Motor neuron (in vitro differentiated cells): Measurements from ENCODE around the gene ANGPTL8. TPM values are rescaled to one million over a fixed set of nuclear protein-coding genes. Genes with fewer than 3 reads are reported as not detected.

ENCODE experiments used
- ATAC-seq, 8 experiments: fragments of 200-7000 bp; cut with Tn5 transposase; replicated peaks in 6 of 8; 2 replicates each; pipeline ENCODE4 v1.8.0; 2021; ENCODE audit warnings: mild to moderate bottlenecking in 8 of 8, moderate library complexity in 8 of 8
- H3K27ac ChIP-seq, 2 donors: fragments of 250-450 bp; sonication (Bioruptor Pico); 2 replicates each; pipeline ENCODE4 v1.9.0; 2021; ENCODE audit warnings: antibody characterized with exemption in 2 of 2, mild to moderate bottlenecking in 2 of 2, moderate library complexity in 1 of 2
- H3K4me1 ChIP-seq, 2 donors: fragments of 250-450 bp; sonication (Bioruptor Pico); replicated peaks in 1 of 2; 2 replicates each; pipeline ENCODE4 v1.6.1; 2021; ENCODE audit warnings: antibody characterized with exemption in 2 of 2, mild to moderate bottlenecking in 2 of 2, moderate library complexity in 1 of 2
- H3K4me3 ChIP-seq, 5 donors: fragments of 250-450 bp; sonication (Bioruptor Pico); 2 replicates each; pipeline ENCODE4 v1.9.0; 2021; ENCODE audit warnings: antibody characterized with exemption in 5 of 5, mild to moderate bottlenecking in 5 of 5, moderate library complexity in 4 of 5
- WGBS, 10 experiments: fragments of 450-650 bp; shearing (Covaris generic); methylation state at CpG; one replicate each; pipeline ENCODE4 v1.0.0; 2022; 5-methylcytosine and 5-hydroxymethylcytosine counted together
- in situ Hi-C, 9 experiments: fragments of 400-800 bp; cut with MboI; loops; one replicate each; pipeline ENCODE4 v1.15.0; 2021; ENCODE audit warnings: low sequenced_read_pairs in 9 of 9, low pct_unique_long_range_greater_than_20kb in 2 of 9; ENCODE audit not compliant: unreplicated experiment in 9 of 9
- total RNA-seq, 8 experiments: library from RNA; unstranded; fragments of 300-600 nt; gene quantifications; 2 replicates each; pipeline versions ENCODE4 v1.2.3 to v1.2.4, GENCODE V29; 2022

ANGPTL8 gene
- total RNA-seq, 8 experiments from 2014 or later, result 0.49 to 0.85 TPM; not detected in 6

- Histone ChIP-seq H3K4me1 (no peaks in the 10 kb centered on the region), H3K4me3 (no peak overlapping the region), H3K27ac (no peak overlapping the region)
- 80 to 100% (median 90%) methylated on average over 1 to 4 of the region's 4 CpGs; no CpG with 5 or more reads in 4 of the 10 experiments for WGBS, 10 experiments
- ATAC-seq, result peak in 4 of 8 experiments; percentile 7 to 26 (median 22)
- in situ Hi-C loops, result no loop called here
Measured at GRCh38 chr19:11232555-11232954, 6.9 kb upstream of the ANGPTL8 start.

GRCh38 chr19:11233073-11233472 is 6.3 kb upstream of the ANGPTL8 start:
- ATAC-seq, result no peak
- WGBS, 10 experiments, result 100% methylated on average over 2 of the region's 15 CpGs; no CpG with 5 or more reads in 9 of the 10 experiments
- no peaks in the 10 kb centered on the region for H3K4me1 ChIP-seq
- H3K4me3 ChIP-seq, result no peak overlapping the region
- in situ Hi-C loops, result no loop called here
- no peak overlapping the region for H3K27ac ChIP-seq

DNA sequence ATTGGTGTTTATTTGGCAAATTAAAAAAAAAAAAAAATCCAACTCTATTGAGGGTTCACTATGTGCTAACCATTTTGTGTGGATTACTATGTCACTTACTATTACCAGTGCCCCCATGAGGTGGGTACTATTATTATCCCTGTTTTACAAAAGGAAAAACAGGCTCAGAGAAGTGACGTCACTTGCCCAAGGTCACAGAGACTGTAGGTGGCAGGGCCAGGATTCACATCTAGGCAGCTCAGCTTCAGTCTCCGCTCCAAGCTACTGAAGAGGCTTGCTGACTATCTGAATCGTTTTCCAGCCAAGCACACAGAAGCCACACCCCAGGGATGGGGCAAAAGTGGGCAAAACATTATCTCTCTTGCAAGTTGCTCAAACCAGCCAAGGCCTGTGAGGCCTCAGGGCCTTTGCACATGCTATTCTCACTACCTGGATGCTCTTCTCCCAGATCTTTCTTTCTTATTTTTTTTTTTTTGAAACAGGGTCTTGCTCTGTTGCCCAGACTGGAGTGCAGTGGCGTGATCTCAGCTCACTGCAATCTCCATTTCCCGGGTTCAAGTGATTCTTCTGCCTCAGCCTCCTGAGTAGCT is 4.8 kb upstream of the ANGPTL8 start:
- Histone ChIP-seq H3K27ac (no peak overlapping the region), H3K4me3 (no peak overlapping the region), H3K4me1 (no peaks in the 10 kb centered on the region)
- in situ Hi-C loops, result no loop called here
- no peak for ATAC-seq
- 55 to 100% (median 100%) methylated on average over 1 to 5 of the region's 5 CpGs for WGBS, 10 experiments

- peaks cover under 1 to 5% of the 10 kb centered on the region in 2 donors for H3K4me1 ChIP-seq
- 45 to 95% (median 68%) methylated on average over 1 to 4 of the region's 31 CpGs; no CpG with 5 or more reads in 4 of the 10 experiments for WGBS, 10 experiments
- H3K27ac ChIP-seq, result no peak overlapping the region
- no peak overlapping the region for H3K4me3 ChIP-seq
- in situ Hi-C loops, result no loop called here
- ATAC-seq, result peak in 2 of 8 experiments; percentile 6 to 33
Measured at GRCh38 chr19:11236324-11237301, 2.8 kb upstream of the ANGPTL8 start.

DNA sequence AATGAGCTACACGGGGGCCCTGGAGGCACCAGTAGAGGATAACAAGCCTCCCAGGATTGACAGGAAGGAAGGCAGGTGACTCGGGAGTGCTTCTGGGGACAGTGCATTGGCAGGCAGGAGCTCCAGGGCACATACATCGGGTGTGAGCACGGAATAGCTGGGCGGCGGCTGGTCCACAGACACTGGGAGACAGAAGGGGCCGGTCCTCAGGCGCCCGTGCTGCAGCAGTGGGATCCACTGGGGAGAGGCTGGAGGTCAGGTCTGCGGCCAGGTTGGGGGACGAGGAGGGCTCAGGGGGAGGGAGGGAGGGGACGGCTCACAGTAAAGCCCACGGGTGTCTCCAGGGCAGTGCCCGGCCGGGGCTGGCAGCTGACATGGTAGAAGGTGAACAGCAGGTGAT is 2.1 kb upstream of the ANGPTL8 start:
- H3K4me3 ChIP-seq, result no peak overlapping the region
- WGBS, 10 experiments, result 29 to 88% (median 55%) methylated on average over 1 of the region's 15 CpGs; no CpG with 5 or more reads in 6 of the 10 experiments
- peak in 1 of 8 experiments; percentile 13 for ATAC-seq
- peaks cover 8 to 12% of the 10 kb centered on the region in 2 donors for H3K4me1 ChIP-seq
- in situ Hi-C loops, result no loop called here
- H3K27ac ChIP-seq, result no peak overlapping the region

DNA sequence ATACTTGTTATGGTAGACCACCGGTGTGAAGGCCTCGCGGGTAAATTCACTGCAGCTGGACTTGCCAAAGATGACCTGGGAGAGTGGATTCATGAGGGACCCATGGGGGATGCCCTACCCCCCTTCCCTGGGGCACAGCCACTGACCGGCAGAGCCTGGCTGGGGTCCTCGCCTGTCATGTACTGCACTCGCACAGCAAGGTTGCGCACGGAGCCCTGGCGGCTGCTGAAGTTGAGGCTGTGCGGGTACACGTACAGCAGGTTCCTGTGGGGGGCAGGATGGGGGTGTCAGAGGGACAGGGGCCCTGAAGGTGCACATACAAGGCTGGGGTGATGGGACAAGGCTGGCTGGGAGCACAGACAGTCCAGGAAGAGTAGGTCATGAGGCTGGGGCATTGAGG is 1.4 kb upstream of the ANGPTL8 start:
- 100% methylated on average over 1 of the region's 11 CpGs; no CpG with 5 or more reads in 9 of the 10 experiments for WGBS, 10 experiments
- in situ Hi-C loops, result no loop called here
- ATAC-seq, result no peak
- H3K27ac ChIP-seq, result no peak overlapping the region
- H3K4me1 ChIP-seq, result peaks cover 8 to 20% of the 10 kb centered on the region in 2 donors
- H3K4me3 ChIP-seq, result no peak overlapping the region

- Histone ChIP-seq H3K4me3 (no peak overlapping the region), H3K27ac (no peak overlapping the region), H3K4me1 (peaks cover 8 to 26% of the 10 kb centered on the region in 2 donors)
- ATAC-seq, result no peak
- in situ Hi-C loops, result no loop called here
- 89 to 100% (median 96%) methylated on average over 1 to 5 of the region's 6 CpGs; no CpG with 5 or more reads in 1 of the 10 experiments for WGBS, 10 experiments
Measured at GRCh38 chr19:11238781-11239376, 540 bp upstream of the ANGPTL8 start.

GRCh38 chr19:11240008-11240444 is 607 bp downstream of the ANGPTL8 start:
- Histone ChIP-seq H3K4me1 (peaks cover 8 to 26% of the 10 kb centered on the region in 2 donors), H3K4me3 (no peak overlapping the region), H3K27ac (no peak overlapping the region)
- 93 to 100% (median 100%) methylated on average over 1 to 5 of the region's 8 CpGs; no CpG with 5 or more reads in 4 of the 10 experiments for WGBS, 10 experiments
- in situ Hi-C loops, result no loop called here
- no peak for ATAC-seq

- Histone ChIP-seq H3K4me3 (no peak overlapping the region), H3K4me1 (peaks cover 8 to 26% of the 10 kb centered on the region in 2 donors), H3K27ac (peak overlapping the region; percentile 2 to 77)
- in situ Hi-C loops, result no loop called here
- WGBS, 10 experiments, result 63 to 100% (median 100%) methylated on average over 1 to 3 of the region's 11 CpGs; no CpG with 5 or more reads in 5 of the 10 experiments
- ATAC-seq, result peak in 5 of 8 experiments; percentile 10 to 59 (median 32)
Measured at GRCh38 chr19:11242025-11242424, 2.6 kb downstream of the ANGPTL8 start.

GRCh38 chr19:11242864-11243797 is 3.7 kb downstream of the ANGPTL8 start:
- Histone ChIP-seq H3K4me3 (peak overlapping the region in 2 of 5 donors; percentile 3 to 16), H3K4me1 (peaks cover 8 to 26% of the 10 kb centered on the region in 2 donors), H3K27ac (no peak overlapping the region)
- ATAC-seq, result peak; percentile 84 to 94 (median 88)
- in situ Hi-C loops, result no loop called here
- WGBS, 10 experiments, result 9 to 100% (median 51%) methylated on average over 1 to 17 of the region's 48 CpGs; no CpG with 5 or more reads in 4 of the 10 experiments

DNA sequence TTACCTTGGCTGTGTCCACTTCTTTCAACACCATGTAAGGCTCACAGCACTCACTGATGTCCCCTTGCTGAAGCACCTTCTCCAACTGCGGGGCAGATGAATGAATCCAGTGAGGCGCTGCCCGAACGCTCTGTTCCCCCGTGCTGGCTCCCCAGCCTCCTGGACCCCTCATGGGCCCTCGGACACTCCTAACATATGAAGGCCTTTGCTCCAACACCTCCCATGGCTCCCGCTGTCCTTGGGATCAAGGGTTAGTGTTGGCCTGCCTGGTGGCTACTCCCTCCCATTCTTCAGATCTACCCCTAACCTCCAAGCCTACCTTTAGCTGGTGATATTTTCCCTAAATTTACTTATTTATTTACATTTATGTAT is 4.4 kb downstream of the ANGPTL8 start:
- WGBS, 10 experiments, result 72 to 100% (median 94%) methylated on average over 1 to 6 of the region's 7 CpGs; no CpG with 5 or more reads in 7 of the 10 experiments
- peak in 1 of 8 experiments; percentile 8 for ATAC-seq
- in situ Hi-C loops, result no loop called here
- peak overlapping the region in 1 of 5 donors; percentile 16 for H3K4me3 ChIP-seq
- no peak overlapping the region for H3K27ac ChIP-seq
- H3K4me1 ChIP-seq, result peaks cover 8 to 26% of the 10 kb centered on the region in 2 donors
